Activated effector memory CD4-positive, alpha-beta T cell treated with anti-CD3 and anti-CD28 coated beads, Interleukin-2, amount 50 U/mL, for 16 hours (primary cell): ENCODE data around the gene SAMHD1.
A peak's percentile ranks its signal among the peaks of the same experiment; 100 is the strongest.
"Not testable (repeated sequence)": the region's sequence is repeated elsewhere in the genome, so short reads cannot be mapped to it uniquely, and the experiment has no call there.

Experiments
- DNase-seq: peaks from one replicate; pipeline ENCODE4 v3.0.0-alpha.2; 2020

The SAMHD1 gene

DNA sequence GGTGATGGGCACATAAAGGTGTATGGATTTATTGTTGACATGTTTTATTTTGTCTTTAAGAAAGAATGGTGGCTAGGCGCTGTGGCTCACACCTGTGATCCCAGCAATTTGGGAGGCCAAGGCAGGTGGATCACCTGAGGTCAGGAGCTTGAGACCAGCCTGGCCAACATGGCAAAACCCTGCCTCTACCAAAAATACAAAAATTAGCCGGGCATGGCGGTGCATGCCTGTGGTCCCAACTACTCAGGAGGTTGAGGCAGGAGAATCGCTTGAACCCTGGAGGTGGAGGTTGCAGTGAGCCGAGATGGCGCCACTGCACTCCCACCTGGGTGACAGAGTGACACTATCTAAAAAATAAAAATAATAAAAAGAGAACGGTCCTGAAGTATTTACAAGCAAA is 45.4 kb downstream of the SAMHD1 start:
- not testable (repeated sequence) for DNase-seq

DNA sequence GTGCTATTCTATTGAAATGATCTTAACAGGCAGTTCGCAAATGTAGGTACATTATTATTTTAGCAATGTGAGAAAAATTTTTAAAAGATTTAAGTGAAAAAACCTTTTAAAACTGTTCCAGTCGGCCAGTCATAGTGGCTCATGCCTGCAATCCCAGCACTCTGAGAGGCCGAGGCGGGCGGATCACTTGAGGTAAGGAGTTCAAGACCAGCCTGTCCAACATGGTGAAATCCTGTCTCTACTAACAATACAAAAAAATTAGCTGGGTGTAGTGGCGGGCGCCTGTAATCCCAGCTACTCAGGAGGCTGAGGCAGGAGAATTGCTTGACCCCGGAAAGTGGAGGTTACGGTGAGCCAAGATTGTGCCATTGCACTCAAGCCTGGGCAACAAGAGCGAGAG is 45.9 kb downstream of the SAMHD1 start:
- DNase-seq: not testable (repeated sequence)

DNA sequence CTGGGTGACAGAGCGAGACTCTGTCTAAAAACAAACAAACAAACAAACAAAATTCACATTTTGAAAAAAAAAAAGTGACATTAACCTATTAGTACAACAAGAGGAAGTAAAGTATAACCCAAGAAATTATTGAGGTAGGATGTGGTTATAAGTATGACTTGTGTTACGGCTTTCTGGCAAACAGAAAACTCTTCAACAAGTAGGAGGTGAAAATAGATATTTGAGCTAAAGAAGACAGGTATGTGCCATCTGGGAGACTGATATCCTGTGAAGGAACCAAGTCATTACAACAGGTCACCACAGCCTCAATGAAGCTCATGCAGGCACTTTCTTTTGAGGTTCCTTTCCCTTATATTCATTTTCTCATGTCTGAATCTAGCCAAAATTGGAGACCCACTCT is 46.8 kb downstream of the SAMHD1 start:
- no peak for DNase-seq

DNA sequence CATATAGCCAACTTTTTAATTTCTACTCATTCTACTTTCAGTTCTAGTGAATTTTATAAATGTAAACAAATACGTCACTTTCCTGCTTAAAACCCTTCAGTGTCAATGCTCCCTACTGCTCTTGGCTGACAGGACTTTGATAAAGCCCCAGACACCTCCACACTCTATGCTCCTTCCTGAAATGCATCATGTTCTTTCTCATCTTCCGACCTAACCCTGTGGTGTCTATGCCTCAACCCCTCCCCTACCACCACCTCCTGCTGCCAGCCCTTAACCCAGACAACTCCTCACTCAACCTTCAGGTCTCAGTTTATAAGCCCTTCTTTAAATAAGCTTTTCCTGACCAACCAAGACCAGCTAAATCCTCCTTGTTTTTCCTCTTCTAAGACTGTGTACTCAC is 56.5 kb downstream of the SAMHD1 start:
- peak; percentile 25 for DNase-seq

DNA sequence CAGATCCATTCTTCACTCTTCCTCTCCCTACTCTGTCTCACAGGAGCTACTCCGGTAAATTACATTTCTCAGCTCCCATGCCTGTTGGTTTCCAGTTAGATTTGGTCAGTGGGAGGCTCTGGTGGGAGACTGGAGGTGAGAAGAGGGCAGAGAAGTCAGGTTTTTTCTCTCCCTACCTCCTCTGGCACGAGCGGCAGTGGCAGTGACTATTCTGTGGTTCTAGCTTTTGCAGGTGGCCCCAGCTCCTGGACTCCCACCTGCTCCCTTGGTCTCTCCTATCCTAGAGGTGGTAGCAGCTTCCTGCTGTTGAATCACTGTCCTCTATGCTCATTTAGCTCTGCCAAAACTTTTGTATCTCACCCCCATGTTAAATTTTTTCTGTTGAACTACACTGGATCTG is 57.7 kb downstream of the SAMHD1 start:
- DNase-seq: no peak

DNA sequence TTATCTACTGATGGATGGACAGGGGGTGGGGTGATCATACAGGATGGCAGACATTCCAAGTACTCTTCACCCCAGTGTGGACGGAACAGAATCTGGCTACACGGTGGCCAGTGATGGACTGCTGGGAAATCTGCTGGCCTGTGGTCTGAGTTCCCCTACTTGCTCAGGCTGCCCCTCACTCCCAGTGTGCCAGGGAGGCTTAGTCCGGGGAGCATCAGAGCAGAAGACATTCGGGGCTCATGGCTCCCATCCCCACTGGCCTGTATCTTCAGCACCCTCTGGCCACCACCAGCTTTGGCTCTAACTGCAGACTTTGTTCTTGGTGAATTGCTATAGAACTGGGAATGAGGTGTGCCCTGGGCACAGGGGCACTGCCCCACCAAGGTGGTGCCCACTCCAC is 60.3 kb downstream of the SAMHD1 start:
- DNase-seq: no peak

DNA sequence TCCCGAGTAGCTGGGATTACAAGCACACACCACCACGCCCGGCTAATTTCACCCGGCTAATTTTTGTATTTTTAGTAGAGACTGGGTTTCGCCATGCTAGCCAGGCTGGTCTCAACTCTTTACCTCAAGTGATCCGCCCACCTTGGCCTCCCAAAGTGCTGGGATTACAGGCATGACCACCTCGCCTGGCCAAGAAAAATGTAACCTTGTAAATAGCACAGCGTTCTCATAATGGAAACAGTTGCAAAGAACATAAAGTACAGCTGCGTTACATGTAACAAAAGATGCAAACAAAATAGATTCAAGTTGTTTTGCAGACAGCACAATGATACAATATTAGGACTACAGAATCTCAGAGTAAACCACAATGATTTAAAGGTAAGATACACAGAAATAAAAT is 60.9 kb downstream of the SAMHD1 start:
- DNase-seq: no peak

DNA sequence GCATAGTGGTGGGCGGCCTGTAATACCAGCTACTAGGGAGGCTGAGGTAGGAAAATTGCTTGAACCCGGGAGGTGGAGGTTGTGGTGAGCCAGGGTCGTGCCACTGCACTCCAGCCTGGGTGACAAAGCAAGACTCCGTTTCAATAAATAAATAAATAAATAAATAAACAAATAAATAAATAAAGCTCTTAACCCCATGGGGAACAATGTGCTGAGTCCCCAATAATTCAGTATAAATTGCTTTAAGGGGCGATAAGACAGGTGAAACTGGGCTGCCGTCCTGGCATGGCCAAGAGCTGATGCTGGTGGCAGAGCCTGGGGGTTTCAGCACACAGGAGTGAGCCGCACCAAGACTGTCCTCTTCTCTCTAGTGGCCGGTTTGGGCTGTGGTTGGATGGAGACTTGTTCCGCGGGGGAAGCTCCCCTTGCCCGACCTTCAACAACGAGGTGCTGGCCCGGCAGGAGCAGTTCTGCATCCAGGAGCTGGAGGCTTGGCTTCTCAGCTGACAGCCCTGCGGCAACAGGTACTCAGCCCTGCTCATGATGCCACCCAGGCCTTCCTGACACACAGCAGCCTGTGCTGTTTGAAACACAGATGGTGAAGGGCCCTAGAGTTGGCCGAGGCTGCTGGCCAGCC is 62.5 kb downstream of the SAMHD1 start:
- no peak for DNase-seq

DNA sequence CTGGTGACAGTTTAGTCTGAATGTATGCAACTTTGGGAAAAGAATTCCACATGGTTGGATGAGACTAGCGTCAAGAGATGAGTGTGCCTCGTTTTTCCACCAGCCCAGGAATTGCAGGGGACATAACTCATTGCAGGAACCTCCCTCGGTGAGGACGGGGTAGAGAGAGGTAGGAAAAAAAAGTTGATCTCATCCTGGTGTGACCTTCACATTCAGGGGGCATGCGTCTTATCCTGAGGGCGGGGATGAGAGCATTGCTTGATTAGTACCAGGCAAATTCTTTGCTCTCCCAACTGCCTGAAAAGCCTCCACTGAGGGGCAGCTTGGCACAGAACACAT is 63.8 kb downstream of the SAMHD1 start:
- no peak for DNase-seq

DNA sequence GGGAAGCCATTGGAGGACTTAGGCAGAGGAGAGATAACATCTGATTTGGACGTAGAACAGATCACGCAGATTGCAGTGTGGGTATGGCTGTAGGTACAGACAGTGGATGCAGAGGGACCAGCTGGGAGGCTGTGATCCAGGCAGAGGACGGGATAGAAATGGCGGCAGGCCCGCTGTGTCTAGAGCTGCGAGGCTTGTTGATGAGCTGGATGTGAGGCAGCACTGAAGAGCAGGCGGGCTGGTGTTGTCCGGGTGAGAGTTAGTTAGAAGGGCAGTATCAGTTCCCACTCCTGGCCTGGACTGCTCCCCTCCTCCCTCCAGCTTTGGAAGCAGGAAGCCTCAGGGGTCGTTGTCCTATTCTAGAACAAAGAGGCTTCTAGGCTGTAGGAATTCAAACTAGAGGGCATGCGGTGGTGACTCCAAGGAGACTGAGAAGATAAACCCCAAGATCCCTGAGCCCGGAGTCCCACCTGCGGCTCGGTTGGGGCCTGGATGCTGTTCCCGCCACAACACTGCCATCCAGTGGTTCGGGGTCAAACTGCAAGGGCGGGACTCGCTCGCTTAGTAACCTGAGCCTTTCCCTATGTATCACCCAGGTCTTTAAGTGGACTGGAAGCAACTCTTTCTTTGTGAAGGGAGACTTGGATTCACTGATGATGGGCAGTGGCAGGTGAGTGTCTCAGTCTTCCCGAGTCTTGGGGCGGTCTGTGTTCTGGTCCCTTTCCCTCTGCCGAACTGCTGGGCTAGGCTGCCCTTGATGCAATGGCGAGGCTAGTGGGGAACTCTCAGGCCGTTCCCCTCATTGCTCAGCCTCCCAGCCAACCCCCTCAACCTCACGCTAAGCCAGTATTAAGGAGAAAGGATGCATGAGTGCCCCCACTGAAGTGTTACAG is 64.4 kb downstream of the SAMHD1 start:
- DNase-seq: peak; percentile 92

DNA sequence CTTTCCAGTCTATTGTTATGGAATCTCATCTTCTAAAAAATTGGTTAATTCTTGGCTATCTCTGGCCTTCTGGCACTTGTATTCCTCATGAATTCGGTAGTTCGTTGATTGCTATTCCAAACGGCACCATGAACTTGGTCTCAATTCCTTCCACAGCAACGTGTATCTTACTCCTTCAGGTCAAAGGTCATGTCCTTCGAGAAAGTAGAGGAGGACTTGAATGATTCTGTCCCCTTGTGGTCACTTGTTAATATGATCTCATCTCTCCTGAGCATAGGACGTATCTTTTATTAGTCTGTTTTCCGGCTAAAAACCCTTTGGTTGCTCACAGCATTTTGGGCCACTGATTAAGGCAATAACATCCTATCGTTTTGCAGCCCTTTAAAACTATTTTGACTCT is 66.2 kb downstream of the SAMHD1 start:
- DNase-seq: no peak

DNA sequence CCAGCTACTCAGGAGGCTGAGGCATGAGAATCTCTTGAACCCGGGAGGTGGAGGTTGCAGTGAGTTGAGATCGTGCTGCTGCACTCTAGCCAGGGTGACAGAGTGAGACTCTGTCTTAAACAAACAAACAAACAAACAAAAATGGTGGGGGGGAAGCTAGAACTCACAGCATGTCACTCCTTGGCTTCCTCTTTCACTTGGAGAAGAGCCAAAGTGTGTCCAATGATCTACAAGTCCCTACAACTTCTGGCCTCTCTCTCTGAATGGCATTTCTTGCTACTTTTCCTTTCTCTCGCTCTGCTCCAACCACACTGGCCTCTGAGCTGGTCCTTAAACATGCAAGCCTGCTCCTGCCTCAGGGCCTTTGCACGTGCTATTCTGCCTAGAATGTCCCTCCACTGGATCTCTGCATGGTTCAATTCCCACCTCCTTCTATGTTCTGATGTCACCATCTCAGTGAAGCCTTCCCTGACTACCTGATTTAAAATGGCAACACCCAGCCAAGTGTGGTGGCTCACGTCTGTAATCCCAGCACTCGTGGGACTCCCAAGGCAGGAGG is 67.5 kb downstream of the SAMHD1 start:
- DNase-seq: no peak

DNA sequence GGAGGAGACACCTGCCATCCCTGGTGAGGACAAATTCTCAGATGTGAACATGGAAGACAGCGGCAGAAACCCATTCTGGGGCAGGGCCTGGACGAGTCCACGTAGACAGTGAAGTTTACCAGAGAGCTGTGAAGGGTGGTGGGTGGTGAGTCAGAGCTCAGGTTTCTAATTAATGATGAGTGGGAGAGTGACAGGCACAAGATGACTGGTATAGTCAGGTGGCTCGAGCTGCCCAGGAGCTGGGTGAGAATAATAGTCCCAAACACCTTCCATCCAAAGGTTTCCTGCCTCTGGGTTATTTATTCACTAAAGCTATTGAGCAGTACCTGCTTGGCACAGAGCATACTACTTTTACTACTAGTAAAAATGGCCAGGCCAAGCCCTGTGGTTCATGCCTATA is 69.6 kb downstream of the SAMHD1 start:
- DNase-seq: no peak

DNA sequence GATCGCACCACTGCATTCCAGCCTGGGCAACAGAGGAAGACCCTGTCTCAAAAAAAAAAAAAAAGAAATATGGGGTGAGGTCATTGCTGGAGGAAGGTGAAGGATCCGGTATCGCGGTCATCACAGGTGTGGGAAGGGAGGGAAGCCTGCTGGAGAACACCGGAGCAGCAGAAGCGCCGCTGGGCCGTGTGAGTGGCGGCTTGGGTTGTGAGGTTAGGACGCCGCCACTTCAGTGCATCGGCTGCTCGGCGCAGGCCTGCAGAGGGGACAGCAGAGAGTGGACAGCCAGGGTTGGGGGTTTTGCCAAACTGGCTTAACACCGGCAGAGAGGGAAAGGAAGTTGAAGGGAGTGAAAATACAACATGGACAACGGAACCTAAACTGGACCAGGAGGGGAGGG is 70.2 kb downstream of the SAMHD1 start:
- DNase-seq: no peak

DNA sequence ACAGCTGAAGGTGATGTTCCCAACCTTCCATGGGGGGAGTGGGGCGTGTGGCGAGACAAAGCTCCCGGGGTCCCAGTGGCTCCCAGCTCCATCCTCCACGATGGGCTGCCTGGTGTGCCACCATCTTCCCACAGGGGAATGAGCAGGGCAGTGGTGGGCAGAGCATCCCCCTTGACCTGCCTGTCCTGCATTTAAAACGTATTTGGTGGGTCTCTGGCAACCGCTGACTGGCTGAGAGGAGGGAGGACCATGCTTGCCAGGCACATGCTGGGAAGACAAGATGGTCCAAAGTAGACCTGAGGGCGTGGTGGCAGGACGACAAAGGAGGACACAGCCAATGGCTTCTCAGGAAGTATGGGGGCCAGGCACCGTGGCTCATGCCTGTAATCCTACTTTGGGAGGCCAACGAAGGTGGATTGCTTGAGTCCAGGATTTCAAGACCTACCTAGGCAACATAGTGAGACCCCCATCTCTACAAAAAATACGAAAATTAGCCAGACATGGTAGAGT is 70.7 kb downstream of the SAMHD1 start:
- no peak for DNase-seq

DNA sequence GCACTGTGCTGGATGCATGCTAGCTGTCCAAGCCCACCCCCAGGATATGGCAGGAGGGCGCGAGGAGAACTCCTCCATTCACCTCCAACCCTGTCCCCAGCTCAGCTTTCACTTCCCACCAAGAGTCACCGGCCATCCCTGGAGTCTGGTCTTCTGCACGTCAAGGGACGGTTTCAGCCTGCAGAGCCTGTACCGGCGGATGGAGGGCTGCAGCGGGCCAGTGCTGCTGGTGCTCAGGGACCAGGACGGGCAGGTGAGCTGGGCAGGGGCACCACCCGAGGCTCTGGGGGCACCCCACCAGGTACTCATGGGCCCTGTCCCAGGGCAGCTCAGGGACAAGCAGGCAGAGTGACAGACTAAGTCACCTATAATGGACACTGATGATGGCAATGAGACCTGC is 72.6 kb downstream of the SAMHD1 start:
- DNase-seq: no peak

DNA sequence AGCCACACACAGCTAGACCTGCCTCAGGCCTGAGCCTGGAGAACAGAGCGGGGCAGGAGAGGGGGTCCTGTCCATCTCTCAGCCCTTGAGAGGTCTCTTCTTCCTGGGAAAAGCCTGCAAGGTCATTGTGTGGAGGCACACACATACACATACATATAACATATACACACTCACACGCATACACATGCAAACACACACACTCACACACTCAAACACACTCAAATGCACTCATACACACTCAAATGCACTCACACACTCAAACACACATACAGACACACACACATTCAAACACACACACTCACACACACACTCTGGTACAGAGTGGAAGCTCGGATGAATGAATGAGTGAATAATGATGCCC is 75.1 kb downstream of the SAMHD1 start:
- no peak for DNase-seq

DNA sequence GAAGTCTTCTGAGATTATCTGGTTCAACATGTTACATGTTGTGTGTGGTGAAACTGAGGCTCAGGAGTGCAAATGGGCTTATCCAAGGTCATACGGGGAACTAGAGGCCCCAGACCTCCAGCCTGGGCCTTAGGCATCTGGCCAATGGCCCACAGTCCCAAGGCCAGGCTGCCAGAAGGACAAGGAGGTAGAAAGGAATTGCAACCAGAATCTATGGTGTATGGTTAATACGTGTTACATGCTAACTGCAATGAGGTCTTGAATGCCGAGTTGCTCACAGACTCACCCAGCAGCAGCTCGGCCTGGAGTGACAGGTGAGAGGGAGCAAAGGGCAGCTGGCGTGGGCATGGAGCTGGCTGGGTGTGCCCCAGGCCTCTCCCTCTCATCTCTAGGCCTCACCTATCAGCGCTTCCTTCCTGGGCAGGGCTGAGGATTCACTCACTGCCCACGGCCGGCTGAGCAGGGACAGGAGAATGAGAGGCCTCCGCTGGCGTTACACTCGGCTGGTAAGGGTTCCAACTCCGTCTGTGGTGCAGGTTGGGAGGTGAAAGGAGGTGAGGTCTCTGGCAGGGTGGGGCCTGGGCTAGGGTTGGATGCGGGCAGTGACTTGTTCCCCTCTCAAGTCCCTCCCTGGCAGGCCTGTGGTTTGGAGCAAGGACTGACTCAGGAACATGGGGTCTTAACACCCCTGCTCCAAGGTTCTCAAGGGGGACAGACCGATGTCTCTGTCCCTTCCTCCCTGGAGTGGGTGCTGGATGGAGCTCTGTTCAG is 75.6 kb downstream of the SAMHD1 start, which contains the start of gene TLDC2:
TSS of gene TLDC2 (plus strand) at position 437 of the 771 bp plus-strand sequence. CDS start at position 474, 37 bp downstream.
- DNase-seq: no peak

DNA sequence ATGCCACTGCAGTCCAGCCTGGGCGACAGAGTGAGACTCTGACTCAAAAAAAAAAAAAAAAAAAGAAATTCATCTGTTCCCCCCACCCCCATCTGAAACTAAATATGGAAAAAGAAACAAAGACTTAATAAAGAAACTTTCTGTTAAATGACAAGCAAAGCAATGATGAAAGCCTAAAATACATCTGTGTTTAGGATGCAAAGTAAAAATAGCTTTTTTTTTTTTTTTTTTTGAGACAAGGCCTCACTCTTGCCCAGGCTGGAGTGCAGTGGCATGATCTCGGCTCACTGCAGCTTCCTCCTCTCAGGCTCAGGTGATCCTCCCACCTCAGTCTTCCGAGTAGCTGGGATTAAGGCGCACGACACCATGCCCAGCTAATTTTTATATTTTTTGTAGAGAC is 76.4 kb downstream of the SAMHD1 start:
- not testable (repeated sequence) for DNase-seq

DNA sequence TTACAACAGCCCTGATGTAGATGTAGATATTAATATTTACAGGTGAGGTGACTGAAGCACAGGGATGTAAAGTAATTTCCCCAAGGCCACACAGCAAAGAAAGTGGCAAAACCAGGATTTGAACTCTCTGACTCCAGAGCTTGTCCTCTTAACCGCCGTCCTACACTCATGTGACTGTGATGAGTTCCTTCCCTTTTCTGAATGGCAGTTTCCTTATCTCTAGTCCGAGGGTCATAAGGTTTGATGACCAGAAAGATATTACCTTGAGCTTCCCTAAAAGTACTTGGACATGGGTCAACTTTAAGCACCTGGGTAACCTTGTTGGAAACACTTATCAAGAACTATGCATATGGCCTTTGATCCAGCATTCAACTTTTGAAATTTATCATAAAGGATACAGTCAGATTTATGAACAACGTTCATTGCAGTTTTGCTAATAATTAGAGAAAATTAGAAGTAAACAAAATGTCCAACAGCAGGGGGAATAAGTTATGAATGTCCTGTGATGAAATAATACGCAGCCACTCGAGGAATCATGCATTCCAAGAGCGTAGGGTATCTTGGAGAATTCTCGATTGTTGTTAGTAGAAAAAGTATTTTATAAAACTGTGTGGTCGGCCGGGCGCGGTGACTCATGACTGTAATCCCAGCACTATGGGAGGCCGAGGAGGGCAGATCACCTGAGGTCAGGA is 77.9 kb downstream of the SAMHD1 start:
- DNase-seq: no peak

DNA sequence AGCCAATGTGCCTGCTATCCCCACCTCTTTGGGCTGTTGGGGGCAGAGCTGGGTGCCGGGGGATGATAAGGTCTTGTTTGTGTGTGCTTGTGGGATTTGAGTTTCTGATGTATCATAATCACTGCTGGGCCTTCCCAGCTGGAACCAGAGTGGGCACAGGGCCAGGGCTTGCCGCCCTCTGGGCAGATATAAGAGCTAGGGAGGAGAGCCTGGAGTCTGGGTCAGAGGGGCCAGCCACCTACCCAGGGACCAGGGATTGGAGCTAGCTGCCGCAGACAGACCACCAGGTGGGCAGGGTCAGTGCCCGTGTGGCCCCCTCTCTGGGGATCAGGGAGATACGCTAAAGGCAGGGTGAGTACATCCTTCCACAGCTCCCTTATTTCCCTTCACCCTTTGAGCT is 78.7 kb downstream of the SAMHD1 start:
- no peak for DNase-seq
